IMR-90 (cell line): Measurements from ENCODE around the gene SMPDL3A. TPM values are rescaled to one million over a fixed set of nuclear protein-coding genes. Genes with fewer than 3 reads are reported as not detected.

ENCODE experiments used
- ATAC-seq: fragments of 200-7000 bp; cut with Tn5 transposase; 2 replicates; pipeline ENCODE4 v1.9.1; 2020; ENCODE audit warnings: low read depth, mild to moderate bottlenecking, moderate library complexity
- BruUV-seq: library from RNA; stranded (reverse); fragments of 400-500 nt; replicated peaks from 2 replicates; lab custom pipeline; 2021; lab: Mats Ljungman, UMichigan
- CTCF ChIA-PET: fragments of 300-600 bp; formaldehyde crosslinking; extraction: SDS; loops from one replicate; lab custom pipeline; 2021; ENCODE audit warnings: antibody characterized with exemption; lab: Yijun Ruan, JAX
- POLR2A ChIA-PET: fragments of 300-600 bp; sonication (Branson Sonifier 250); formaldehyde crosslinking; loops from one replicate; lab custom pipeline; 2022; ENCODE audit warnings: antibody characterized with exemption; ENCODE audit not compliant: unreplicated experiment; lab: Charles Lee
- DNase-seq: peaks from one replicate; pipeline ENCODE4 v3.0.0; 2013
- H2AFZ ChIP-seq: replicated peaks from 2 replicates; pipeline ENCODE3; 2013; ENCODE audit warnings: low read length, mild to moderate bottlenecking; ENCODE audit not compliant: poor library complexity
- H2AK5ac ChIP-seq: 2 replicates; pipeline ENCODE4 v1.6.1; 2013; ENCODE audit warnings: low read depth, low read length, inconsistent platforms
- H2AK9ac ChIP-seq: replicated peaks from 2 replicates; pipeline ENCODE3; 2013; ENCODE audit warnings: mild to moderate bottlenecking, low read depth, low read length, moderate library complexity; ENCODE audit not compliant: poor library complexity
- H2BK120ac ChIP-seq: 2 replicates; pipeline ENCODE4 v1.6.1; 2013; ENCODE audit warnings: low read depth, low read length, inconsistent platforms
- H2BK15ac ChIP-seq: 3 replicates; pipeline ENCODE4 v1.6.1; 2013; ENCODE audit warnings: low read depth, low read length, inconsistent platforms
- H2BK20ac ChIP-seq: 2 replicates; pipeline ENCODE4 v1.6.1; 2013; ENCODE audit warnings: low read depth, mild to moderate bottlenecking, inconsistent platforms, low read length, moderate library complexity
- H2BK5ac ChIP-seq: 2 replicates; pipeline ENCODE4 v1.6.1; 2013; ENCODE audit warnings: mild to moderate bottlenecking, low read depth, low read length, inconsistent platforms; ENCODE audit not compliant: poor library complexity, severe bottlenecking
- H3K14ac ChIP-seq: replicated peaks from 2 replicates; pipeline ENCODE4 v1.6.1; 2013; ENCODE audit warnings: low read depth, low read length, inconsistent platforms
- H3K18ac ChIP-seq: 2 replicates; pipeline ENCODE4 v1.6.1; 2013; ENCODE audit warnings: low read depth, low read length, control low read depth
- H3K23ac ChIP-seq: 2 replicates; pipeline ENCODE4 v1.6.1; 2013; ENCODE audit warnings: low read depth, low read length, inconsistent platforms
- H3K27ac ChIP-seq: 2 replicates; pipeline ENCODE4 v1.5.1; 2013; ENCODE audit warnings: mild to moderate bottlenecking, control low read depth, low read length; ENCODE audit not compliant: insufficient read depth
- H3K27me3 ChIP-seq: 2 replicates; pipeline ENCODE4 v1.6.1; 2013; ENCODE audit warnings: low read length; ENCODE audit not compliant: control insufficient read depth, insufficient read depth
- H3K36me3 ChIP-seq: 2 replicates; pipeline ENCODE4 v1.6.1; 2013; ENCODE audit warnings: low read length, mixed read lengths; ENCODE audit not compliant: control insufficient read depth, insufficient read depth
- H3K4ac ChIP-seq: 2 replicates; pipeline ENCODE4 v1.6.1; 2013; ENCODE audit warnings: low read depth, low read length, inconsistent platforms
- H3K4me1 ChIP-seq: 2 replicates; pipeline ENCODE4 v1.6.1; 2013; ENCODE audit warnings: low read length, mixed read lengths; ENCODE audit not compliant: control insufficient read depth, insufficient read depth
- H3K4me2 ChIP-seq: 2 replicates; pipeline ENCODE4 v1.6.1; 2013; ENCODE audit warnings: low read depth, mild to moderate bottlenecking, control low read depth, low read length, moderate library complexity
- H3K4me3 ChIP-seq: 2 replicates; pipeline ENCODE4 v1.5.1; 2013; ENCODE audit warnings: low read depth, mild to moderate bottlenecking, control low read depth, low read length, moderate library complexity; ENCODE audit not compliant: insufficient read depth
- H3K56ac ChIP-seq: 2 replicates; pipeline ENCODE4 v1.6.1; 2013; ENCODE audit warnings: low read length, inconsistent platforms; ENCODE audit not compliant: insufficient read depth; ENCODE audit errors: extremely low read depth
- H3K79me1 ChIP-seq, 2 experiments: 2 replicates each; pipeline ENCODE4 v1.6.1; 2013; ENCODE audit warnings: low read length in 2 of 2, inconsistent platforms in 1 of 2, low read depth in 1 of 2
- H3K9ac ChIP-seq: 2 replicates; pipeline ENCODE4 v1.6.1; 2013; ENCODE audit warnings: low read depth, low read length, control low read depth
- H3K9me1 ChIP-seq: 2 replicates; pipeline ENCODE4 v1.6.1; 2013; ENCODE audit warnings: low read length, inconsistent platforms; ENCODE audit not compliant: insufficient read depth
- H3K9me3 ChIP-seq: 2 replicates; pipeline ENCODE4 v1.6.1; 2013; ENCODE audit warnings: low read length; ENCODE audit not compliant: control insufficient read depth, insufficient read depth
- H4K20me1 ChIP-seq: 2 replicates; pipeline ENCODE4 v1.6.1; 2013; ENCODE audit warnings: low read length, inconsistent platforms; ENCODE audit not compliant: insufficient read depth
- H4K5ac ChIP-seq: 2 replicates; pipeline ENCODE4 v1.6.1; 2013; ENCODE audit warnings: mild to moderate bottlenecking, low read depth, low read length, control low read depth
- H4K8ac ChIP-seq, 2 experiments: 2 replicates each; pipeline ENCODE4 v1.6.1; 2013; ENCODE audit warnings: low read depth in 2 of 2, low read length in 2 of 2, control low read depth in 1 of 2, inconsistent platforms in 1 of 2
- H4K91ac ChIP-seq: 2 replicates; pipeline ENCODE4 v1.6.1; 2013; ENCODE audit warnings: low read depth, low read length, inconsistent platforms; ENCODE audit not compliant: insufficient read depth
- BHLHE40 ChIP-seq: fragments of 150-350 bp; IDR thresholded peaks from 2 replicates; pipeline ENCODE4 v1.6.1; 2016; ENCODE audit warnings: mild to moderate bottlenecking, low read depth, low read length
- CEBPB ChIP-seq: IDR thresholded peaks from 2 replicates; pipeline ENCODE4 v1.6.1; 2012; ENCODE audit warnings: low read depth, low read length, improper control_type of control experiment
- CHD1 ChIP-seq: IDR thresholded peaks from 2 replicates; pipeline ENCODE4 v1.6.1; 2012; ENCODE audit warnings: low read depth, low read length, improper control_type of control experiment
- FOS ChIP-seq: fragments of 150-350 bp; IDR thresholded peaks from 2 replicates; pipeline ENCODE4 v1.6.1; 2016; ENCODE audit warnings: low read depth, low read length
- MAFK ChIP-seq: IDR thresholded peaks from 2 replicates; pipeline ENCODE4 v1.6.1; 2012; ENCODE audit warnings: low read depth, low read length, improper control_type of control experiment
- MAZ ChIP-seq: IDR thresholded peaks from 2 replicates; pipeline ENCODE4 v1.6.1; 2012; ENCODE audit warnings: low read depth, mild to moderate bottlenecking, low read length, improper control_type of control experiment, moderate library complexity, borderline replicate concordance
- MXI1 ChIP-seq: IDR thresholded peaks from 2 replicates; pipeline ENCODE4 v1.6.1; 2012; ENCODE audit warnings: low read depth, mild to moderate bottlenecking, low read length, moderate library complexity, borderline replicate concordance
- NFE2L2 ChIP-seq: fragments of 150-350 bp; IDR thresholded peaks from 2 replicates; pipeline ENCODE4 v1.6.1; 2016; ENCODE audit warnings: low read depth, mild to moderate bottlenecking, low read length
- POLR2A ChIP-seq: IDR thresholded peaks from 2 replicates; pipeline ENCODE4 v1.6.1; 2012; ENCODE audit warnings: mild to moderate bottlenecking, low read depth, low read length
- RAD21 ChIP-seq: IDR thresholded peaks from 2 replicates; pipeline ENCODE4 v1.6.1; 2012; ENCODE audit warnings: low read length, improper control_type of control experiment
- RCOR1 ChIP-seq: IDR thresholded peaks from 2 replicates; pipeline ENCODE4 v1.6.1; 2012; ENCODE audit warnings: mild to moderate bottlenecking, low read length, improper control_type of control experiment; ENCODE audit not compliant: insufficient replicate concordance
- RFX5 ChIP-seq: IDR thresholded peaks from 2 replicates; pipeline ENCODE4 v1.8.0; 2012; ENCODE audit warnings: low read depth, mild to moderate bottlenecking, low read length, moderate library complexity
- SMC3 ChIP-seq: fragments of 150-350 bp; IDR thresholded peaks from 2 replicates; pipeline ENCODE4 v1.6.1; 2016; ENCODE audit warnings: low read depth, mild to moderate bottlenecking, antibody characterized with exemption, low read length, moderate library complexity
- WGBS, 2 experiments: methylation state at CpG; one replicate each; pipeline versions ENCODE4 v1.1.5 to v1.1.7; 2013; ENCODE audit warnings: missing lambda C conversion rate in 2 of 2; ENCODE audit not compliant: insufficient read length in 1 of 2; ENCODE audit errors: extremely low coverage in 2 of 2; 5-methylcytosine and 5-hydroxymethylcytosine counted together
- dilution Hi-C: fragments of 300-500 bp; cut with HindIII; formaldehyde crosslinking; loops from one replicate; pipeline ENCODE4 v1.14.3; 2018; ENCODE audit warnings: low sequenced_read_pairs; ENCODE audit not compliant: unreplicated experiment
- in situ Hi-C: fragments of 300-500 bp; cut with MboI; formaldehyde crosslinking; loops from 3 replicates; pipeline ENCODE4 v1.14.3; 2019; ENCODE audit warnings: low sequenced_read_pairs, inconsistent platforms, mixed read lengths
- intact Hi-C: fragments of 100-400 bp; cut with micrococcal nuclease; formaldehyde crosslinking; loops from 2 replicates; pipeline ENCODE4 v1.10.0; 2022
- polyA plus RNA-seq, 3 experiments: library from polyadenylated mRNA; depleted of rRNA; stranded (reverse); fragments of >200 nt; gene quantifications; 2 replicates each; pipeline ENCODE4 v1.2.3, GENCODE V29; 2012; ENCODE audit warnings: low replicate concordance in 1 of 3
- total RNA-seq: library from RNA; depleted of rRNA; stranded (reverse); fragments of >200 nt; gene quantifications from 2 replicates; pipeline ENCODE4 v1.2.3, GENCODE V29; 2012
- TF ChIP-seq, protein P1 (sequence below): fragments of 150-350 bp; IDR thresholded peaks from 2 replicates; pipeline ENCODE4 v1.6.1; 2017; ENCODE audit warnings: mild to moderate bottlenecking, antibody characterized with exemption, low read length, low read depth
- TF ChIP-seq, protein P2 (sequence below): conservative IDR thresholded peaks from 2 replicates; pipeline ENCODE4 v1.5.1; 2012; ENCODE audit warnings: mild to moderate bottlenecking, low read depth, low read length, improper control_type of control experiment

Gene SMPDL3A
- total and polyA plus RNA-seq, 2 of the 4 experiments (the other 2 are of a cell fraction), result 9.9 to 14.2 TPM

DNA sequence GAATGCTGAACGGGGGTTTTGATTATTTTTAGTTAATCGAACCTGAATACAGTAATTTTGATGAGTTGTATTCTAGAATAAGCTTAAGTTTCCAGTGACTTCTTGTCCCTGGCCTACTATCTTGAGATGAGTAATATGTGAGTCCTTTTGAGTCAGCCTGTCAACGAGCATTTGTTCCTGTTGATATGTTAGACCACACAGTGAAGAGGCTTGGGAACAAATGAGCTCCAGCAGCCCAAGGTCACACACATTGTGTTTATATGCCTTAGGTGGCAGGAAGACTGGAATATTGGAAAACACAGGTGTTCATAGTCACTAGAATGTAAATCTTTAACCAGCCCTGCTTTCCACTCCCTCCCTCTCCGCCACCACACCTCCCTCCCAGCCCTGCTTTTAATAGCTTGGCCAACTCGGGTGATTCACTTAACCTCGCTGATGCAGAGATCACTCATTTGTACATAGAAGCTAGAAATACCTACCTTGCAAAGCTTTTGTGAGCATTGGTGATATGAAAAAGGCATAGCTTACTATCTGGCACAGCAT, 9.1 kb downstream of the SMPDL3A start:
- peaks cover 25% of the 10 kb centered on the region for H3K4me1 ChIP-seq
- peaks cover 0 to 9% of the 10 kb centered on the region in 2 experiments; a peak in 3 of 4 replicates for H3K79me1 ChIP-seq
- peak overlapping the region; percentile 38; the same call in 1 of the 2 replicates for H3K14ac ChIP-seq
- no peak overlapping the region for H3K56ac ChIP-seq
- no peak overlapping the region for H2AK9ac ChIP-seq
- no peak overlapping the region for H3K18ac ChIP-seq
- no peak overlapping the region for H3K4me3 ChIP-seq
- H3K27me3 ChIP-seq, result no peaks in the 10 kb centered on the region
- BruUV-seq, result no TSS peak
- H3K9me1 ChIP-seq, result peaks cover 13% of the 10 kb centered on the region
- peak overlapping the region; percentile 79 for H3K4ac ChIP-seq
- peak overlapping the region; percentile 65 for H2AFZ ChIP-seq
- POLR2A ChIA-PET, result interaction anchor here (0.6 kb wide), 1 partner anchor 10 kb away, joined by 3 read pairs; no protein-coding TSS in a partner anchor
- peak overlapping the region; percentile 65 for H2BK120ac ChIP-seq
- no peaks in the 10 kb centered on the region for H4K20me1 ChIP-seq
- DNase-seq (peak; percentile 84), ATAC-seq (peak; percentile 67)
- TF ChIP-seq CEBPB (0 out of 2 replicates have a peak, but pooled peaks have one; percentile 26), FOS (peak; percentile 65), MXI1 (no peak), CHD1 (no peak), MAZ (peak; percentile 64; the same call in 1 of the 2 replicates), POLR2A (no peak), RFX5 (no peak), NFE2L2 (no peak), RCOR1 (no peak), SMC3 (no peak), RAD21 (no peak), MAFK (peak; percentile 7; the same call in 1 of the 2 replicates), BHLHE40 (no peak)
- TF ChIP-seq, protein P1, sequence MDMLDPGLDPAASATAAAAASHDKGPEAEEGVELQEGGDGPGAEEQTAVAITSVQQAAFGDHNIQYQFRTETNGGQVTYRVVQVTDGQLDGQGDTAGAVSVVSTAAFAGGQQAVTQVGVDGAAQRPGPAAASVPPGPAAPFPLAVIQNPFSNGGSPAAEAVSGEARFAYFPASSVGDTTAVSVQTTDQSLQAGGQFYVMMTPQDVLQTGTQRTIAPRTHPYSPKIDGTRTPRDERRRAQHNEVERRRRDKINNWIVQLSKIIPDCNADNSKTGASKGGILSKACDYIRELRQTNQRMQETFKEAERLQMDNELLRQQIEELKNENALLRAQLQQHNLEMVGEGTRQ, result no peak
- TF ChIP-seq, protein P2, sequence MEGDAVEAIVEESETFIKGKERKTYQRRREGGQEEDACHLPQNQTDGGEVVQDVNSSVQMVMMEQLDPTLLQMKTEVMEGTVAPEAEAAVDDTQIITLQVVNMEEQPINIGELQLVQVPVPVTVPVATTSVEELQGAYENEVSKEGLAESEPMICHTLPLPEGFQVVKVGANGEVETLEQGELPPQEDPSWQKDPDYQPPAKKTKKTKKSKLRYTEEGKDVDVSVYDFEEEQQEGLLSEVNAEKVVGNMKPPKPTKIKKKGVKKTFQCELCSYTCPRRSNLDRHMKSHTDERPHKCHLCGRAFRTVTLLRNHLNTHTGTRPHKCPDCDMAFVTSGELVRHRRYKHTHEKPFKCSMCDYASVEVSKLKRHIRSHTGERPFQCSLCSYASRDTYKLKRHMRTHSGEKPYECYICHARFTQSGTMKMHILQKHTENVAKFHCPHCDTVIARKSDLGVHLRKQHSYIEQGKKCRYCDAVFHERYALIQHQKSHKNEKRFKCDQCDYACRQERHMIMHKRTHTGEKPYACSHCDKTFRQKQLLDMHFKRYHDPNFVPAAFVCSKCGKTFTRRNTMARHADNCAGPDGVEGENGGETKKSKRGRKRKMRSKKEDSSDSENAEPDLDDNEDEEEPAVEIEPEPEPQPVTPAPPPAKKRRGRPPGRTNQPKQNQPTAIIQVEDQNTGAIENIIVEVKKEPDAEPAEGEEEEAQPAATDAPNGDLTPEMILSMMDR, result no peak
- no CpG with 5 or more reads among the region's 6 CpGs for WGBS, 2 experiments
- H2BK5ac ChIP-seq, result peak overlapping the region; percentile 70
- no peaks in the 10 kb centered on the region for H3K9me3 ChIP-seq
- intact Hi-C loops (loop anchor here (1.0 kb wide), 1 partner anchor 9 kb away; the partner anchor contains the start of gene SMPDL3A), in situ Hi-C loops (no loop called here), dilution Hi-C loops (no loop called here)
- H4K91ac ChIP-seq, result no peak overlapping the region
- no peak overlapping the region; the same call in 1 of the 2 replicates for H3K23ac ChIP-seq
- H2BK20ac ChIP-seq, result peak overlapping the region; percentile 75; the same call in 1 of the 2 replicates
- H4K8ac ChIP-seq, result peak overlapping the region in 1 of 2 experiments; percentile 54; a peak in 1 of 4 replicates
- peak overlapping the region; percentile 43; the same call in 1 of the 2 replicates for H3K4me2 ChIP-seq
- H3K27ac ChIP-seq, result peak overlapping the region; percentile 6; the same call in 1 of the 2 replicates
- CTCF ChIA-PET, result interaction anchor here (0.9 to 1.9 kb wide), 2 partner anchors 9 to 41 kb away, joined by 3 to 6 read pairs; no protein-coding TSS in a partner anchor
- H3K36me3 ChIP-seq, result peaks cover 27% of the 10 kb centered on the region
- no peak overlapping the region for H3K9ac ChIP-seq
- H2BK15ac ChIP-seq, result peak overlapping the region; percentile 12; the same call in 1 of the 3 replicates
- no peak overlapping the region for H2AK5ac ChIP-seq
- no peak overlapping the region for H4K5ac ChIP-seq
